Measurements from ENCODE around the gene MRPL36.

GRCh38 chr5:1767524-1768282, 31.9 kb downstream of the MRPL36 start:
- no peak for TF ChIP-seq CTCF (conservative IDR thresholded peaks at IDR 0.05; ENCODE audit: low read depth, low read length)
- no peak for TF ChIP-seq MAZ (IDR thresholded peaks at IDR 0.05; ENCODE audit: borderline replicate concordance, low read depth, low read length)

Data from IMR-90 (cell line).